Measurements from ENCODE around the gene THSD8. TPM values are rescaled to one million over a fixed set of nuclear protein-coding genes. Genes with fewer than 3 reads are reported as not detected.
"Not testable (repeated sequence)": the region's sequence is repeated elsewhere in the genome, so short reads cannot be mapped to it uniquely, and the experiment has no call there.

The THSD8 gene
- total RNA-seq, 1 donor from 2014 or later = 2.8 TPM

DNA sequence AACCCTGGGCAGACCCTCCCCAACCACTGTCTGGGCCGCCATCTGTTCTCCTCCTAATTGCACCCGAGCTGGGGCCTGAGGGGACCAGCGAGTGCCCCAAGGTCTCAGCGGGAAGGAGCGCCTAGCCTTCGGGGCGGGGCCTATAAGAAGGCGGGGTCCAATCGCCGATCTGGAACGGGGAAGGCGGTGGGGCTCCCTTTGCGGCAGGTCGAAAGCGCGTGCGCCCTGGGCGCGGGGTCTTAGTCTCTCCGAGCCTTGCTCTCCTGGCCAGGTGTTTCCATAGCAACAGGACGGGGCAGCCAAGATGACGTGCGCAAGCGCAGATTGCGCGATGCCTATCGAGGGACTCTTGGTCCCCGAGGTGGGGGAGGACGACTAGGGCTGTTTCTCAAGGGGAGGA is 39.2 kb downstream of the THSD8 start:
- no peak for ATAC-seq
- intact Hi-C loops (cut with DNase I) = no loop called here
- Histone ChIP-seq H3K27me3 (peaks cover 95% of the 10 kb centered on the region), H3K9me3 (no peaks in the 10 kb centered on the region), H3K27ac (no peak overlapping the region), H3K4me3 (peak overlapping the region; percentile 15), H3K4me1 (peaks cover 9% of the 10 kb centered on the region), H3K36me3 (no peaks in the 10 kb centered on the region)
- peak; percentile 69 for DNase-seq
- TF ChIP-seq, protein P1, sequence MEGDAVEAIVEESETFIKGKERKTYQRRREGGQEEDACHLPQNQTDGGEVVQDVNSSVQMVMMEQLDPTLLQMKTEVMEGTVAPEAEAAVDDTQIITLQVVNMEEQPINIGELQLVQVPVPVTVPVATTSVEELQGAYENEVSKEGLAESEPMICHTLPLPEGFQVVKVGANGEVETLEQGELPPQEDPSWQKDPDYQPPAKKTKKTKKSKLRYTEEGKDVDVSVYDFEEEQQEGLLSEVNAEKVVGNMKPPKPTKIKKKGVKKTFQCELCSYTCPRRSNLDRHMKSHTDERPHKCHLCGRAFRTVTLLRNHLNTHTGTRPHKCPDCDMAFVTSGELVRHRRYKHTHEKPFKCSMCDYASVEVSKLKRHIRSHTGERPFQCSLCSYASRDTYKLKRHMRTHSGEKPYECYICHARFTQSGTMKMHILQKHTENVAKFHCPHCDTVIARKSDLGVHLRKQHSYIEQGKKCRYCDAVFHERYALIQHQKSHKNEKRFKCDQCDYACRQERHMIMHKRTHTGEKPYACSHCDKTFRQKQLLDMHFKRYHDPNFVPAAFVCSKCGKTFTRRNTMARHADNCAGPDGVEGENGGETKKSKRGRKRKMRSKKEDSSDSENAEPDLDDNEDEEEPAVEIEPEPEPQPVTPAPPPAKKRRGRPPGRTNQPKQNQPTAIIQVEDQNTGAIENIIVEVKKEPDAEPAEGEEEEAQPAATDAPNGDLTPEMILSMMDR (IDR thresholded peaks at IDR 0.05) = no peak

DNA sequence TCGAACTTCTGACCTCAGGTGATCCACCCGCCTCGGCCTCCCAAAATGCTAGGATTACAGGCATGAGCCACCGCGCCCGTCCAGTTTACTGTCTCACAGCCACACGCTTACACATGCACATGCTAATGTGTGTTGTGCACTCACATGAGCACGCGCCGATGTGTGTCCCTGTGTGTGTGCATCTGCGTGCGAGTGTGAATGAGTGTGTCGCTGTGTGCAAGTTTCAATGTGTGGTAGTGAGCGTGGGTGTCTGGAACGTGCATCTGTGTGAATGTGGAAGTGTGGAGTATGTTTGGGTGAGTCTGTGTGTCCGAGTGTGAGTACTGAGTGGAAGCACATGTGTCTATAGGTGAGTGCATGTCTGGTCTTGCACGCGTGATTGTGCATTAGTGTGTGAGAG is 40.6 kb downstream of the THSD8 start:
- Histone ChIP-seq H3K9me3 (no peaks in the 10 kb centered on the region), H3K27ac (no peak overlapping the region), H3K4me3 (no peak overlapping the region), H3K27me3 (peaks cover 85% of the 10 kb centered on the region), H3K4me1 (peaks cover 13% of the 10 kb centered on the region), H3K36me3 (no peaks in the 10 kb centered on the region)
- DNase-seq = no peak
- intact Hi-C loops (cut with DNase I) = no loop called here
- TF ChIP-seq, protein P1 (IDR thresholded peaks at IDR 0.05) = no peak
- ATAC-seq = no peak

DNA sequence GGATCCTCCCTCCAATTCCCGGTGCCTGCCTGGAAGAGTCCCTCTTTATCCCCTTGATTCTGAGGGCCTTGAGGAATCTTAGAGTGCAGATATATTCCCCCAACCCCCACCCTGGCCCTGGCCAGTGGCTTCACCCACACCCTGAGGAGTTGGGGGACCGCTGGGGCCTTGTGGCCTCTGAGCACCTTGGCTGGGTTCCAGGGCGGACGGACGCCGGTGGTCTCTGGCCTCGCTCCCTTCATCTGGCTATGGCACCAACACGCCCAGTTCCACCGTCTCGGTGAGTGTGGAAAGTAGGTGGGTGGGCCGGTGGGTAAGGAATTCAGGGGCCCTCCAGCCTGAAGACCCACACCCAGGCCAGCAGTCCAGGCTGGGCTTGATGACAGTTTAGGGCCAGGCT is 41.5 kb downstream of the THSD8 start:
- TF ChIP-seq, protein P1 (IDR thresholded peaks at IDR 0.05) = no peak
- ATAC-seq (no peak), DNase-seq (no peak)
- H3K9me3 ChIP-seq = no peaks in the 10 kb centered on the region
- no peaks in the 10 kb centered on the region for H3K36me3 ChIP-seq
- intact Hi-C loops (cut with DNase I) = no loop called here
- H3K4me1 ChIP-seq = peaks cover 18% of the 10 kb centered on the region
- no peak overlapping the region for H3K4me3 ChIP-seq
- no peak overlapping the region for H3K27ac ChIP-seq
- H3K27me3 ChIP-seq = peaks cover 79% of the 10 kb centered on the region

DNA sequence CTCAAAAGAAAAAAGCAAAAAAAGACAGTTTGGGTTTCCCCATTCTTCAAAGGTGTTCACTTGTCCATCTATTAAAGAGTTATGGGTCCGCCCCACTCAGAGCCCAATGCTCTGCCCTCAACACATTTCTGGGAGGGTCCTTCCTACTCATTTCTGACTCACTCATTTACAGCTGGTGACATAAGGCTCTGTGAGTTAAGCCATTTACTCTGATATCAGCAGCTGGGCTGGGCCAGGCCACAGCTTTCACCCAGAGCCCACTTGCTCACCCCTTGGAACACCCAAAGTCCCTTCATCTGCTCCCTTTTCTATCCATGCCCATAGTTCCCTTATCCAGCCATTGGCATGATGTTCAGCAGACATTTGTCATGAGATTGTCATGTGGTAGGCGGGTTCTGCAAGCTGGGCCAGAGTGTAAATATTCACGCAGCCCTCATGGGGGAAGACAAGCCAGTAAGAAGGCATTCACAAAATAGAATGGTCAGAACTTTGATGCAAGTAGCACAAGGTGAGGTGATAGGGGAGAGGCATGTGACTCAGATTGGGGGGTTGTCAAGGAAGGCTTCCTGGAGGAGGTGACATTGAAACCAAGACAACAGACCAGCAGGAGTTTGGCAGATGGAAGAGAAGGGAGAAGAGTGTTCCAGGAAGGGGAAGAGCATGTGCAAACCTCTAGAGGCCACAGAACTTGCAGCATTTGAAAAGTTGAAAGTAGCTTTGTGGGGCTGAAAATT is 42.3 kb downstream of the THSD8 start:
- no peak overlapping the region for H3K27ac ChIP-seq
- peaks cover 71% of the 10 kb centered on the region for H3K27me3 ChIP-seq
- no peaks in the 10 kb centered on the region for H3K36me3 ChIP-seq
- DNase-seq (no peak), ATAC-seq (no peak)
- H3K4me3 ChIP-seq = no peak overlapping the region
- intact Hi-C loops (cut with DNase I) = no loop called here
- H3K9me3 ChIP-seq = no peaks in the 10 kb centered on the region
- TF ChIP-seq, protein P1 (IDR thresholded peaks at IDR 0.05) = no peak
- H3K4me1 ChIP-seq = peaks cover 12% of the 10 kb centered on the region

DNA sequence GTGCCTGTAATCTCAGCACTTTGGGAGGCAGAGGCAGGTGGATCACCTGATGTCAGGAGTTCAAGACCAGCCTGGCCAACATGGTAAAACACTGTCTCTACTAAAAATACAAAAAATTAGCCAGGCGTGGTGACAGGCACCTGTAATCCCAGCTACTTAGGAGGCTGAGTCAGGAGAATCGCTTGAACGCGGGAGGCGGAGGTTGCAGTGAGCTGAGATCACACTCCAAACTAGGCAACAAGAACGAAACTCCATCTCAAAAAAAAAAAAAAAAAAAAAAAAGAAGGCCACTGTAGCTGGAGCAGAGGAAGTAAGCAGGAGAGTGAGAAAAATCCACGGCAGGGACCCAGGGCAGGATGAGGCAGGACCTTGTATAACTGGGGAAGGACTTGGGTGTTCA is 44.7 kb downstream of the THSD8 start:
- intact Hi-C loops (cut with DNase I) = loop anchor here (5.0 kb wide), 1 partner anchor 79 kb away; no protein-coding TSS in a partner anchor
- not testable (repeated sequence) for H3K4me1 ChIP-seq, DNase-seq, H3K27ac ChIP-seq, H3K4me3 ChIP-seq, ATAC-seq, H3K9me3 ChIP-seq, H3K36me3 ChIP-seq
- H3K27me3 ChIP-seq = peaks cover 47% of the 10 kb centered on the region

DNA sequence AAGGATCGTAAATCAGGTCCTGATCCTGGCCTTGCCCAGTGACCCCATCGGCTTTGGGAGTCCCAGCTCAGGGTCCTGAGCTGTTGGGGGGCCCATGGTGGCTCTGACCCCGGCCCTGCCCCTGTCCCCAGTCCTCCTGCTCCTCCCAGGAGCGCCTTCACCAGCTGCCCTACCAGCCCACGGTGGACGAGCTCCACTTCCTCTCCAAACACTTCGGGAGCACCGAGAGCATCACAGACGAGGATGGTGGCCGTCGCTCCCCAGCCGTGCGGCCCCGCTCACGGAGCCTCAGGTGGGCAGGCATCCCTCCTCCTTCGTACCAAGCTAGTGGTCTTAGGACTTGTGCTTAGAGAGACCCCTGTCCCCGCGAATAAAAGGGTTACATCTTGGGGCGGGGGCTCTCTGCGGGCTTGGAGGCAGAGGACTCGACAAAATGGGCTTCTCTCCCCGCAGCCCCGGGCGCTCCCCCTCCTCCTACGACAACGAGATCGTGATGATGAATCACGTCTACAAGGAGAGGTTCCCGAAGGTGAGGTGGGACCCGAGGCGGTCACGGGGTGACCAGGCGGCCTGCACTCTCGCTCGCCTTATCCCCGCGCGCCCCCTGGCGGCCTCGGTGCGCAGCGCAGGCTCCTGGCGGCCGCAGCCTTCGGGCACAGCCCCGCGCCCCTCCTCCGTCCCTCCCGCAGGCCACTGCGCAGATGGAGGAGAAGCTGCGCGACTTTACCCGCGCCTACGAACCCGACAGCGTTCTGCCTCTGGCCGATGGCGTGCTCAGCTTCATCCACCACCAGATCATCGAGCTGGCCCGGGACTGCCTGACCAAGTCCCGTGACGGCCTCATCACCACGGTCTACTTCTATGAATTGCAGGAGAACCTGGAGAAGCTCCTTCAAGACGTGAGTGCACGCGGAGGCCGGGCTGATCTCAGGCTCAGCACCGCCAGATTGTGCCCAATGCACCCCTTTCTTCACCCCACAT is 45.6 kb downstream of the THSD8 start:
- Histone ChIP-seq H3K4me1 (peaks cover 9% of the 10 kb centered on the region), H3K27me3 (peaks cover 38% of the 10 kb centered on the region), H3K9me3 (no peaks in the 10 kb centered on the region), H3K36me3 (no peaks in the 10 kb centered on the region), H3K4me3 (peak overlapping the region; percentile 5), H3K27ac (no peak overlapping the region)
- DNase-seq = peak; percentile 93
- TF ChIP-seq, protein P1 (IDR thresholded peaks at IDR 0.05) = peak; percentile 100
- intact Hi-C loops (cut with DNase I) = loop anchor here (5.0 kb wide), 1 partner anchor 80 kb away; no protein-coding TSS in a partner anchor
- ATAC-seq = peak; percentile 100

Measured in upper lobe of right lung (tissue), 1 donor.